Panc1 (cell line): ENCODE measurements around the gene NATD1. TPM values are rescaled to one million over a fixed set of nuclear protein-coding genes. Genes with fewer than 3 reads are reported as not detected.

Experiments
- ATAC-seq: fragments of 200-7000 bp; cut with Tn5 transposase; 2 replicates; pipeline ENCODE4 v1.9.1; 2020; ENCODE audit warnings: mild to moderate bottlenecking, moderate library complexity
- BruUV-seq: library from RNA; stranded (reverse); fragments of 400-500 nt; replicated peaks from 2 replicates; lab custom pipeline; 2021; lab: Mats Ljungman, UMichigan
- CTCF ChIA-PET: fragments of 300-600 bp; sonication (Branson Sonifier 250); formaldehyde crosslinking; loops from one replicate; lab custom pipeline; 2022; ENCODE audit warnings: antibody characterized with exemption; lab: Charles Lee
- POLR2A ChIA-PET: fragments of 300-600 bp; sonication (Branson Sonifier 250); formaldehyde crosslinking; loops from one replicate; lab custom pipeline; 2022; ENCODE audit warnings: antibody characterized with exemption; lab: Charles Lee
- DNase-seq: peaks from one replicate; pipeline ENCODE4 v3.0.0-alpha.2; 2010; ENCODE audit warnings: low read depth, low spot score
- H3K27ac ChIP-seq: 2 replicates; pipeline ENCODE4 v1.5.1; 2011; ENCODE audit warnings: mild to moderate bottlenecking, low read length, inconsistent platforms
- H3K27me3 ChIP-seq: fragments of 200-500 bp; sonication (Bioruptor generic); 2 replicates; pipeline ENCODE4 v1.6.0; 2014; ENCODE audit warnings: low read length, inconsistent platforms; ENCODE audit not compliant: control insufficient read depth, insufficient read depth
- H3K36me3 ChIP-seq: fragments of 200-500 bp; sonication (Bioruptor generic); 2 replicates; pipeline ENCODE4 v1.5.1; 2014; ENCODE audit warnings: inconsistent platforms, mild to moderate bottlenecking, low read length, moderate library complexity; ENCODE audit not compliant: control insufficient read depth, insufficient read depth
- H3K4me1 ChIP-seq: 2 replicates; pipeline ENCODE4 v1.5.1; 2011; ENCODE audit warnings: inconsistent platforms, mild to moderate bottlenecking, low read length, moderate library complexity; ENCODE audit not compliant: control insufficient read depth, insufficient read depth
- H3K4me3 ChIP-seq, 2 experiments: 2 replicates each; pipeline ENCODE4 v1.5.1; 2011 to 2012; ENCODE audit warnings: low read depth in 2 of 2, low read length in 2 of 2, mild to moderate bottlenecking in 2 of 2, inconsistent platforms in 1 of 2, moderate library complexity in 1 of 2
- H3K9me3 ChIP-seq: fragments of 200-500 bp; sonication (Bioruptor generic); 2 replicates; pipeline ENCODE4 v1.5.1; 2014; ENCODE audit warnings: low read depth, mild to moderate bottlenecking, inconsistent platforms, low read length, moderate library complexity; ENCODE audit not compliant: control insufficient read depth, insufficient read depth
- POLR2AphosphoS5 ChIP-seq: IDR thresholded peaks from 2 replicates; pipeline ENCODE4 v1.6.1; 2012; ENCODE audit warnings: mild to moderate bottlenecking, low read depth, low read length, moderate library complexity
- SIN3A ChIP-seq: IDR thresholded peaks from 2 replicates; pipeline ENCODE4 v1.6.1; 2012; ENCODE audit warnings: low read depth, mild to moderate bottlenecking, low read length, moderate library complexity, borderline replicate concordance; ENCODE audit not compliant: insufficient read depth
- TCF7L2 ChIP-seq: IDR thresholded peaks from 2 replicates; pipeline ENCODE4 v1.6.1; 2011; ENCODE audit warnings: mild to moderate bottlenecking, low read depth, low read length, inconsistent platforms
- in situ Hi-C: cut with HindIII; loops from 2 replicates; pipeline ENCODE4 v1.10.0; 2016; ENCODE audit warnings: low sequenced_read_pairs, low pct_unique_long_range_greater_than_20kb
- intact Hi-C: fragments of 100-400 bp; cut with micrococcal nuclease; formaldehyde crosslinking; loops from one replicate; pipeline ENCODE4 v1.10.0; 2022; ENCODE audit not compliant: unreplicated experiment
- total RNA-seq: library from RNA; stranded (reverse); gene quantifications from one replicate; pipeline ENCODE4 v1.2.1, GENCODE V29; 2021; ENCODE audit not compliant: unreplicated experiment
- TF ChIP-seq, protein P1 (sequence below): fragments of 450-650 bp; IDR thresholded peaks from 2 replicates; pipeline ENCODE4 v1.5.1; 2017; ENCODE audit warnings: mild to moderate bottlenecking
- TF ChIP-seq, protein P2 (sequence below), 2 experiments: IDR thresholded peaks; 2 replicates each; pipeline ENCODE4 v1.6.1; 2011 to 2012; ENCODE audit warnings: low read depth in 2 of 2, control low read depth in 1 of 2, low read length in 1 of 2, mild to moderate bottlenecking in 1 of 2, moderate library complexity in 1 of 2; ENCODE audit not compliant: insufficient read depth in 1 of 2

Gene NATD1
- total RNA-seq, 1 experiment from 2014 or later: 2.8 TPM

DNA sequence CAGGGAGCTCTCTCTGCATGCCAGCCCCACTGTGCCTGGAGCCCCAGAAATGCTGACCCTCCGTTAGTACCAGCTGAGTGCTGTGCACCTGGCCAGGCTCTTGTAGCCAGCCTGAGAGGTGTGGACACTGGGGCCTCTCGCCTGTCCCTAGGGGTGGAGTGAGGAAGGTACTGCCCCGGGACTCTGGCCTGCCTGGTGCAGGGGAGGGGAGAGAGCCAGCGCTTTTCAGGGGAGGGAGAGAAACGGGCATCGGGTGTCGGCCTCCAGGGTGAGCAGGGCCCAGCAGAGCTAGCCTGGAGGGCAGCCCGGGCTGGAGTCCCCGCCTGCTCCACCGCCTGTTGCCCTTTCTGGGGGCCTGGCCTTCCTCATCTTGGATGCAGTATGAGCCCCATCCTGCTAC, 44.4 kb upstream of the NATD1 start:
- TF ChIP-seq, protein P1, sequence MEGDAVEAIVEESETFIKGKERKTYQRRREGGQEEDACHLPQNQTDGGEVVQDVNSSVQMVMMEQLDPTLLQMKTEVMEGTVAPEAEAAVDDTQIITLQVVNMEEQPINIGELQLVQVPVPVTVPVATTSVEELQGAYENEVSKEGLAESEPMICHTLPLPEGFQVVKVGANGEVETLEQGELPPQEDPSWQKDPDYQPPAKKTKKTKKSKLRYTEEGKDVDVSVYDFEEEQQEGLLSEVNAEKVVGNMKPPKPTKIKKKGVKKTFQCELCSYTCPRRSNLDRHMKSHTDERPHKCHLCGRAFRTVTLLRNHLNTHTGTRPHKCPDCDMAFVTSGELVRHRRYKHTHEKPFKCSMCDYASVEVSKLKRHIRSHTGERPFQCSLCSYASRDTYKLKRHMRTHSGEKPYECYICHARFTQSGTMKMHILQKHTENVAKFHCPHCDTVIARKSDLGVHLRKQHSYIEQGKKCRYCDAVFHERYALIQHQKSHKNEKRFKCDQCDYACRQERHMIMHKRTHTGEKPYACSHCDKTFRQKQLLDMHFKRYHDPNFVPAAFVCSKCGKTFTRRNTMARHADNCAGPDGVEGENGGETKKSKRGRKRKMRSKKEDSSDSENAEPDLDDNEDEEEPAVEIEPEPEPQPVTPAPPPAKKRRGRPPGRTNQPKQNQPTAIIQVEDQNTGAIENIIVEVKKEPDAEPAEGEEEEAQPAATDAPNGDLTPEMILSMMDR: no peak
- TF ChIP-seq, protein P2, sequence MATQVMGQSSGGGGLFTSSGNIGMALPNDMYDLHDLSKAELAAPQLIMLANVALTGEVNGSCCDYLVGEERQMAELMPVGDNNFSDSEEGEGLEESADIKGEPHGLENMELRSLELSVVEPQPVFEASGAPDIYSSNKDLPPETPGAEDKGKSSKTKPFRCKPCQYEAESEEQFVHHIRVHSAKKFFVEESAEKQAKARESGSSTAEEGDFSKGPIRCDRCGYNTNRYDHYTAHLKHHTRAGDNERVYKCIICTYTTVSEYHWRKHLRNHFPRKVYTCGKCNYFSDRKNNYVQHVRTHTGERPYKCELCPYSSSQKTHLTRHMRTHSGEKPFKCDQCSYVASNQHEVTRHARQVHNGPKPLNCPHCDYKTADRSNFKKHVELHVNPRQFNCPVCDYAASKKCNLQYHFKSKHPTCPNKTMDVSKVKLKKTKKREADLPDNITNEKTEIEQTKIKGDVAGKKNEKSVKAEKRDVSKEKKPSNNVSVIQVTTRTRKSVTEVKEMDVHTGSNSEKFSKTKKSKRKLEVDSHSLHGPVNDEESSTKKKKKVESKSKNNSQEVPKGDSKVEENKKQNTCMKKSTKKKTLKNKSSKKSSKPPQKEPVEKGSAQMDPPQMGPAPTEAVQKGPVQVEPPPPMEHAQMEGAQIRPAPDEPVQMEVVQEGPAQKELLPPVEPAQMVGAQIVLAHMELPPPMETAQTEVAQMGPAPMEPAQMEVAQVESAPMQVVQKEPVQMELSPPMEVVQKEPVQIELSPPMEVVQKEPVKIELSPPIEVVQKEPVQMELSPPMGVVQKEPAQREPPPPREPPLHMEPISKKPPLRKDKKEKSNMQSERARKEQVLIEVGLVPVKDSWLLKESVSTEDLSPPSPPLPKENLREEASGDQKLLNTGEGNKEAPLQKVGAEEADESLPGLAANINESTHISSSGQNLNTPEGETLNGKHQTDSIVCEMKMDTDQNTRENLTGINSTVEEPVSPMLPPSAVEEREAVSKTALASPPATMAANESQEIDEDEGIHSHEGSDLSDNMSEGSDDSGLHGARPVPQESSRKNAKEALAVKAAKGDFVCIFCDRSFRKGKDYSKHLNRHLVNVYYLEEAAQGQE (IDR thresholded peaks at IDR 0.05; ENCODE audit: insufficient read depth in 1 of 2, low read depth in 2 of 2, low read length in 1 of 2): no peak
- TF ChIP-seq TCF7L2: no peak
- no peak for TF ChIP-seq POLR2AphosphoS5
- no peak for TF ChIP-seq SIN3A
- DNase-seq: no peak
- BruUV-seq: no TSS peak
- ATAC-seq: no peak
- Histone ChIP-seq H3K27me3 (no peaks in the 10 kb centered on the region), H3K4me3 (no peak overlapping the region), H3K36me3 (no peaks in the 10 kb centered on the region), H3K4me1 (peaks cover 6% of the 10 kb centered on the region; the same call in 1 of the 2 replicates), H3K9me3 (no peaks in the 10 kb centered on the region), H3K27ac (no peak overlapping the region)
- in situ Hi-C loops: no loop called here
- intact Hi-C loops: no loop called here
- ChIA-PET POLR2A (no interaction called here), CTCF (no interaction called here)

DNA sequence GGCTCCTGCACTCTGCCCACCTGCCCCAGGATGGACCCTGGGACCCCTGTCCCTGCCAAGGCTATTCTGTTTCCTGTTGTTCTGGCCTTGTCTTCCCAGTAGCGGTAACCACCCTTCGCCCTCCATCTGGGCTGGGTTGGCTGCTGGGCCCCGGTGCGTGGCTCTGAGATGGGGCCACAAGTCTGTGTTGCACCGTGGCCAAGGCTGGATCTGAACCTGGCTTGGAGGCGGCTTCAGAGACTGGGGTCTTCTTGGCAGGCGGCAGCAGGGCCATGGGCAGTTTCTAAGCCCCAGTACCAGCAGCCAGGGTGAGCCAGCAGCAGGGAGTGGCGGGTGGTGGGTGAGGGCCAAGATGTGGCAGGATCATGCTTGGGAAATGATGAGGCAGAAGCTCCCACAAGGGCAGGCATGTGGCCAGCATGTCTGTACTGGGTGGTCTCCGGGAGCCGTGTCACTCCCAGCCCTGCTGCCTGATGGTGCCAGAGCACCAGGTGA, 43.9 kb upstream of the NATD1 start:
- TF ChIP-seq SIN3A: no peak
- TF ChIP-seq, protein P2 (IDR thresholded peaks at IDR 0.05; ENCODE audit: insufficient read depth in 1 of 2, low read depth in 2 of 2, low read length in 1 of 2): no peak
- TF ChIP-seq, protein P1: no peak
- no peak for TF ChIP-seq POLR2AphosphoS5
- no peak for TF ChIP-seq TCF7L2
- no peaks in the 10 kb centered on the region for H3K9me3 ChIP-seq
- ATAC-seq (no peak), DNase-seq (no peak)
- no peaks in the 10 kb centered on the region for H3K27me3 ChIP-seq
- no peaks in the 10 kb centered on the region for H3K36me3 ChIP-seq
- no peak overlapping the region for H3K27ac ChIP-seq
- peaks cover 6% of the 10 kb centered on the region; the same call in 1 of the 2 replicates for H3K4me1 ChIP-seq
- CTCF ChIA-PET: no interaction called here
- POLR2A ChIA-PET: no interaction called here
- H3K4me3 ChIP-seq: no peak overlapping the region
- no TSS peak for BruUV-seq
- in situ Hi-C loops: no loop called here
- intact Hi-C loops: no loop called here
